ENCODE results near the gene PTPRM. TPM values are rescaled to one million over a fixed set of nuclear protein-coding genes. Genes with fewer than 3 reads are reported as not detected.

The PTPRM gene
- total and polyA plus RNA-seq, 2 of the 8 experiments (the other 6 are each of a cell fraction or from before 2014, with no cell fraction given): 4.1 to 7.0 TPM

DNA sequence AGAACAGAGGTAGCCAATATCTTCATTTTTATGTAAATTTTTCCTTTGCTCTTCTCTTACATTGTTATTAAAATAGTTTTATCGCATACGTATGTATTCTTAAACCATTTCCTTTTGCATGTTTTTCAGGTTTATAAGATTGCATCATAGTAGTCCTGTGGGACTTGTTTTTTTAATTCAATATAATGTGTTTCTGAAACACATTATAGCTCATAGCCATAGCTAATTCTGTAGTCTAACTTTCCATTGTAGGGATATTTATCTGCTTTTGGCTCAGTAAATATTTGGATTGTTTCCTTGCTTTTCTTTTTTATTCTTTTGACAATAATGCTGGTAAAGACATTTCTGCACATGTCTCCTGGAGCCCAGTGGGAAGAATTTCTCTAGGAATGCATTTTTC, 484.3 kb downstream of the PTPRM start:
- H3K56ac ChIP-seq (replicated peaks; ENCODE audit: insufficient read length, low read depth, low read length): no peak overlapping the region
- ChIA-PET CTCF (ENCODE audit: partially characterized antibody) (interaction anchor here (1.8 kb wide), 1 partner anchor 338 kb away, joined by 5 read pairs; no protein-coding TSS in a partner anchor), POLR2A (ENCODE audit: partially characterized antibody) (no interaction called here)
- 81% methylated on average over 2 of the region's 2 CpGs; no CpG with 5 or more reads in 1 of the 2 experiments for WGBS, 2 experiments (ENCODE audit: extremely low coverage in 1 of 2, insufficient coverage in 1 of 2, insufficient read length in 1 of 2, insufficient replicate concordance in 2 of 2, low coverage in 1 of 2, low lambda C conversion rate in 2 of 2, missing lambda C conversion rate in 1 of 2)
- H3K23ac ChIP-seq (ENCODE audit: insufficient read length): no peak overlapping the region
- H3K4ac ChIP-seq (replicated peaks; ENCODE audit: insufficient read length, low read depth, low read length): no peak overlapping the region
- H3K4me3 ChIP-seq (ENCODE audit: extremely low read depth in 1 of 4, insufficient read depth in 2 of 4, low read depth in 3 of 4, low read length in 4 of 4): no peak overlapping the region
- no peaks in the 10 kb centered on the region for H3K36me3 ChIP-seq (ENCODE audit: control insufficient read depth in 2 of 4, insufficient read depth in 4 of 4, low read length in 3 of 4)
- H2AK5ac ChIP-seq (ENCODE audit: low read depth, low read length): no peak overlapping the region
- no peak for DNase-seq (ENCODE audit: low read depth in 1 of 2, low spot score in 2 of 2)
- no peak overlapping the region for H3K4me2 ChIP-seq (ENCODE audit: insufficient read depth in 1 of 2, low read depth in 2 of 2, low read length in 2 of 2)
- H2BK20ac ChIP-seq (ENCODE audit: low read length): no peak overlapping the region
- H3K79me1 ChIP-seq (ENCODE audit: low read depth, low read length): no peaks in the 10 kb centered on the region
- no peak overlapping the region for H4K5ac ChIP-seq (ENCODE audit: insufficient read length, low read depth, low read length)
- no peaks in the 10 kb centered on the region for H3K27me3 ChIP-seq (replicated peaks in 1 of 4; ENCODE audit: control insufficient read depth in 3 of 4, extremely low read depth in 1 of 4, insufficient read depth in 3 of 4, low read length in 3 of 4)
- H2BK5ac ChIP-seq (ENCODE audit: low read depth, low read length): no peak overlapping the region
- H2AFZ ChIP-seq (ENCODE audit: low read length): no peak overlapping the region
- H3K14ac ChIP-seq (ENCODE audit: insufficient read length): no peak overlapping the region
- H3K4me1 ChIP-seq (replicated peaks in 1 of 4; ENCODE audit: control insufficient read depth in 3 of 4, insufficient read depth in 4 of 4, low read length in 3 of 4): peaks cover 0 to 3% (median 0%) of the 10 kb centered on the region in 4 experiments; a peak in 1 of 7 replicates
- H3K18ac ChIP-seq (ENCODE audit: extremely low read depth, low read length): no peak overlapping the region
- H2BK120ac ChIP-seq (replicated peaks; ENCODE audit: low read depth, low read length): no peak overlapping the region
- no peak for FAIRE-seq
- TF ChIP-seq EGR1 (IDR thresholded peaks at IDR 0.05; ENCODE audit: borderline replicate concordance, low read depth, low read length): no peak
- TF ChIP-seq RXRA (IDR thresholded peaks at IDR 0.05; ENCODE audit: insufficient read depth, low read depth, low read length): no peak
- peak; percentile 39; the same call in 1 of the 2 replicates for TF ChIP-seq CEBPB (IDR thresholded peaks at IDR 0.05; ENCODE audit: low read depth, low read length)
- no peak overlapping the region for H2BK12ac ChIP-seq (ENCODE audit: low read depth, low read length)
- H4K91ac ChIP-seq (replicated peaks; ENCODE audit: insufficient read length, low read length): no peak overlapping the region
- H4K20me1 ChIP-seq (replicated peaks in 1 of 2; ENCODE audit: control insufficient read depth in 1 of 2, insufficient read depth in 2 of 2, low read length in 2 of 2): no peaks in the 10 kb centered on the region
- no peak overlapping the region for H2BK15ac ChIP-seq (ENCODE audit: low read length)
- H3K9me3 ChIP-seq (ENCODE audit: insufficient read depth in 2 of 2, low read depth in 1 of 2, low read length in 1 of 2): no peaks in the 10 kb centered on the region
- no peak overlapping the region for H3K27ac ChIP-seq (ENCODE audit: low read depth, low read length)
- H3K23me2 ChIP-seq (ENCODE audit: low read depth, low read length): no peaks in the 10 kb centered on the region
- no peak overlapping the region for H3K9ac ChIP-seq (replicated peaks in 1 of 4; ENCODE audit: extremely low read depth in 1 of 4, low read depth in 3 of 4, low read length in 3 of 4)
- H3K79me2 ChIP-seq (ENCODE audit: control insufficient read depth in 1 of 2, insufficient read depth in 2 of 2, low read length in 2 of 2): no peaks in the 10 kb centered on the region
- H4K8ac ChIP-seq (ENCODE audit: extremely low read depth, insufficient read depth, low read length): no peak overlapping the region
